GM12878 (cell line): ENCODE data around the gene PTRH2. TPM values are rescaled to one million over a fixed set of nuclear protein-coding genes. Genes with fewer than 3 reads are reported as not detected.

ENCODE experiments used
- ATAC-seq: fragments of 200-7000 bp; cut with Tn5 transposase; 3 replicates; pipeline ENCODE4 v1.9.1; 2020; ENCODE audit warnings: mild to moderate bottlenecking, moderate library complexity
- Bru-seq: library from RNA; stranded (reverse); fragments of 400-500 nt; gene quantifications from one replicate; lab custom pipeline; 2021; lab: Mats Ljungman, UMichigan
- BruChase-seq, 2 experiments: library from RNA; stranded (reverse); fragments of 400-500 nt; gene quantifications; one replicate each; lab custom pipeline; 2021; lab: Mats Ljungman, UMichigan
- BruUV-seq: library from RNA; stranded (reverse); fragments of 400-500 nt; replicated peaks from 2 replicates; lab custom pipeline; 2021; lab: Mats Ljungman, UMichigan
- CTCF ChIA-PET: fragments of 300-600 bp; sonication (Branson Sonifier 250); formaldehyde crosslinking; extraction: SDS; loops from one replicate; lab custom pipeline; 2021; ENCODE audit warnings: inconsistent platforms; lab: Yijun Ruan, JAX
- POLR2A ChIA-PET: fragments of 350-600 bp; formaldehyde crosslinking; extraction: SDS; loops from one replicate; lab custom pipeline; 2021; ENCODE audit warnings: inconsistent platforms; lab: Charles Lee
- RAD21 ChIA-PET: fragments of 300-600 bp; sonication (Branson Sonifier 250); formaldehyde crosslinking; loops from one replicate; lab custom pipeline; 2023; ENCODE audit warnings: antibody characterized with exemption; ENCODE audit not compliant: unreplicated experiment; lab: Charles Lee
- SMC1A ChIA-PET: fragments of 300-600 bp; sonication (Branson Sonifier 250); formaldehyde crosslinking; loops from one replicate; lab custom pipeline; 2023; ENCODE audit not compliant: unreplicated experiment, uncharacterized antibody; lab: Charles Lee
- DNase-seq: peaks from one replicate; pipeline ENCODE4 v3.0.0-alpha.2; 2011; ENCODE audit warnings: low read depth, low spot score
- FAIRE-seq: peaks from 3 replicates; lab custom pipeline; 2011; peaks lifted over from hg19 to GRCh38; lab: Jason Lieb, UNC
- H2AFZ ChIP-seq: 2 replicates; pipeline ENCODE4 v1.6.0; 2011; ENCODE audit warnings: low read depth, low read length, control low read depth; ENCODE audit not compliant: control insufficient read depth
- H3K27ac ChIP-seq: 2 replicates; pipeline ENCODE4 v1.5.1; 2011; ENCODE audit warnings: control low read depth; ENCODE audit not compliant: control insufficient read depth, insufficient read depth
- H3K27me3 ChIP-seq, 2 experiments: replicated peaks in 1 of 2; 2 replicates each; pipeline versions ENCODE4 v1.6.0 to v1.6.1; 2011; ENCODE audit warnings: low read length in 1 of 2; ENCODE audit not compliant: control insufficient read depth in 2 of 2, insufficient read depth in 2 of 2
- H3K36me3 ChIP-seq, 2 experiments: 2 replicates each; pipeline ENCODE4 v1.5.1; 2011; ENCODE audit warnings: low read length in 1 of 2; ENCODE audit not compliant: control insufficient read depth in 2 of 2, insufficient read depth in 2 of 2
- H3K4me1 ChIP-seq: 2 replicates; pipeline ENCODE4 v1.6.1; 2011; ENCODE audit warnings: mild to moderate bottlenecking, low read length, moderate library complexity, mixed read lengths; ENCODE audit not compliant: control insufficient read depth, insufficient read depth
- H3K4me2 ChIP-seq: 2 replicates; pipeline ENCODE4 v1.6.0; 2011; ENCODE audit warnings: control low read depth; ENCODE audit not compliant: control insufficient read depth, insufficient read depth
- H3K4me3 ChIP-seq: fragments of 200-600 bp; sonication (generic); 2 replicates; pipeline ENCODE4 v1.5.1; 2016
- H3K79me2 ChIP-seq: 2 replicates; pipeline ENCODE4 v1.6.0; 2011; ENCODE audit warnings: low read length; ENCODE audit not compliant: control insufficient read depth, insufficient read depth
- H3K9ac ChIP-seq: 2 replicates; pipeline ENCODE4 v1.8.0; 2011; ENCODE audit warnings: low read length, control low read depth, mixed read lengths; ENCODE audit not compliant: control insufficient read depth, insufficient read depth
- H3K9me3 ChIP-seq: replicated peaks from 3 replicates; pipeline ENCODE4 v1.5.1; 2011; ENCODE audit warnings: mild to moderate bottlenecking, low read length; ENCODE audit not compliant: control insufficient read depth, insufficient read depth
- H4K20me1 ChIP-seq: 2 replicates; pipeline ENCODE4 v1.6.0; 2011; ENCODE audit not compliant: control insufficient read depth, insufficient read depth
- ATF7 ChIP-seq: fragments of 450-650 bp; IDR thresholded peaks from 2 replicates; pipeline ENCODE4 v1.6.1; 2016; ENCODE audit warnings: low read depth, mild to moderate bottlenecking
- CBFB ChIP-seq: IDR thresholded peaks from 2 replicates; pipeline ENCODE4 v1.6.1; 2016; ENCODE audit warnings: antibody characterized with exemption, low read depth
- CHD2 ChIP-seq: IDR thresholded peaks from 2 replicates; pipeline ENCODE4 v1.6.1; 2011; ENCODE audit warnings: low read depth, low read length, improper control_type of control experiment, borderline replicate concordance
- GATAD2B ChIP-seq: fragments of 450-650 bp; conservative IDR thresholded peaks from 2 replicates; pipeline ENCODE4 v1.6.1; 2017; ENCODE audit warnings: low read depth, mild to moderate bottlenecking, moderate library complexity
- MEF2A ChIP-seq: IDR thresholded peaks from 2 replicates; pipeline ENCODE4 v1.6.1; 2011; ENCODE audit warnings: low read depth, mild to moderate bottlenecking, low read length, moderate library complexity; ENCODE audit not compliant: insufficient read depth
- MTA3 ChIP-seq: IDR thresholded peaks from 2 replicates; pipeline ENCODE4 v1.6.1; 2012; ENCODE audit warnings: low read length, inconsistent platforms, borderline replicate concordance
- MYC ChIP-seq: IDR thresholded peaks from 2 replicates; pipeline ENCODE4 v1.6.1; 2011; ENCODE audit warnings: mild to moderate bottlenecking, low read length, moderate library complexity, inconsistent platforms; ENCODE audit not compliant: insufficient read depth, insufficient replicate concordance, insufficient read length, severe bottlenecking
- NFXL1 ChIP-seq: fragments of 450-650 bp; IDR thresholded peaks from 2 replicates; pipeline ENCODE4 v1.6.1; 2017; ENCODE audit warnings: antibody characterized with exemption, mild to moderate bottlenecking, borderline replicate concordance
- PBX3 ChIP-seq: IDR thresholded peaks from 2 replicates; pipeline ENCODE4 v1.6.1; 2011; ENCODE audit warnings: mild to moderate bottlenecking, low read depth, low read length, moderate library complexity; ENCODE audit not compliant: insufficient replicate concordance
- RB1 ChIP-seq: fragments of 450-650 bp; formaldehyde crosslinking; IDR thresholded peaks from 2 replicates; pipeline ENCODE4 v1.6.1; 2017; ENCODE audit warnings: mild to moderate bottlenecking, borderline replicate concordance
- SMARCA5 ChIP-seq: fragments of 450-650 bp; IDR thresholded peaks from 2 replicates; pipeline ENCODE4 v1.6.1; 2017; ENCODE audit warnings: mild to moderate bottlenecking
- STAT3 ChIP-seq: IDR thresholded peaks from 2 replicates; pipeline ENCODE4 v1.6.1; 2011; ENCODE audit warnings: low read depth, low read length, improper control_type of control experiment
- SUPT20H ChIP-seq: IDR thresholded peaks from 2 replicates; pipeline ENCODE4 v1.6.1; 2011; ENCODE audit warnings: low read depth, mild to moderate bottlenecking, low read length, moderate library complexity, borderline replicate concordance; ENCODE audit not compliant: control insufficient read depth
- TBL1XR1 ChIP-seq: IDR thresholded peaks from 2 replicates; pipeline ENCODE4 v1.6.1; 2012; ENCODE audit warnings: low read depth, low read length, improper control_type of control experiment
- ZNF207 ChIP-seq: fragments of 450-650 bp; IDR thresholded peaks from 2 replicates; pipeline ENCODE4 v1.6.1; 2014; ENCODE audit warnings: antibody characterized with exemption, mild to moderate bottlenecking, borderline replicate concordance
- WGBS: methylation state at CpG from one replicate; pipeline ENCODE4 v1.1.6; 2016; ENCODE audit warnings: low lambda C conversion rate; ENCODE audit not compliant: insufficient replicate concordance, insufficient coverage; ENCODE audit errors: missing lambda C conversion rate; 5-methylcytosine and 5-hydroxymethylcytosine counted together
- in situ Hi-C: fragments of 300-500 bp; cut with MboI; formaldehyde crosslinking; loops from 9 replicates; pipeline ENCODE4 v1.14.3; 2018; ENCODE audit warnings: mixed read lengths
- intact Hi-C: fragments of 100-400 bp; cut with micrococcal nuclease; formaldehyde crosslinking; loops from one replicate; pipeline ENCODE4 v1.14.2; 2022; ENCODE audit not compliant: unreplicated experiment
- long read RNA-seq, 2 experiments: library from polyadenylated mRNA; unstranded; transcript quantifications; one replicate each; pipeline ENCODE4 v2.0.0, GENCODE V29; 2019 to 2020
- polyA minus RNA-seq, 3 experiments: library from RNA; depleted of rRNA, polyadenylated mRNA; stranded (reverse); fragments of >200 nt; gene quantifications; 2 replicates each; pipeline ENCODE4 v1.2.3, GENCODE V29; 2011
- polyA plus RNA-seq, 11 experiments: library from polyadenylated mRNA; depleted of rRNA in 4 of 11; unstranded in 6 of 11; stranded (reverse) in 5 of 11; fragments of >200 nt; fragmentation: Nextera tagmentation in 4 of 11; fragmentation: Illumina TruSeq in 1 of 11; extraction: Ambion mirVana in 4 of 11; extraction: Trizol in 1 of 11; gene quantifications; 1 replicate in 1 of 11; 2 replicates in 10 of 11; pipeline versions ENCODE4 v1.2.1 to v1.2.3, GENCODE V29; 2011 to 2016; ENCODE audit warnings: inconsistent platforms in 2 of 11, missing spikeins in 2 of 11, low read depth in 1 of 11
- total RNA-seq, 4 experiments: library from RNA; depleted of rRNA in 3 of 4; stranded (reverse); fragments of >200 nt in 3 of 4; fragmentation: Illumina TruSeq in 1 of 4; extraction: Trizol in 1 of 4; gene quantifications; 2 replicates each; pipeline versions ENCODE4 v1.2.1 to v1.2.3, GENCODE V29; 2013 to 2021

Gene PTRH2
- total RNA-seq (2013; cell fraction: nucleolus; rRNA removed) = 40.4 and 43.9 TPM in 2 replicates
- total RNA-seq (2014; rRNA removed) (47.0 and 48.7 TPM in 2 replicates), total RNA-seq (2014; rRNA removed; fragmentation: Illumina TruSeq; extraction: Trizol) (38.3 and 38.8 TPM in 2 replicates), total RNA-seq (2021) (37.7 and 41.7 TPM in 2 replicates), polyA plus RNA-seq (2011; rRNA removed) (81.6 and 94.8 TPM in 2 replicates), polyA plus RNA-seq (2014; fragmentation: Illumina TruSeq; extraction: Trizol) (73.0 and 84.6 TPM in 2 replicates), polyA plus RNA-seq (2014; fragmentation: Nextera tagmentation; extraction: Ambion mirVana) (100 to 1,000 TPM; 128 to 156 TPM), polyA plus RNA-seq (2014; rRNA removed) (62.5 and 67.5 TPM in 2 replicates), polyA plus RNA-seq (2016; fragmentation: Nextera tagmentation; extraction: Ambion mirVana) (10 to 100 TPM; 58.0 to 59.3 TPM), polyA minus RNA-seq (2011; rRNA and poly(A)+ RNA removed) (33.3 and 49.5 TPM in 2 replicates), Bru-seq, nascent RNA (percentile 94 among the genes with signal in this experiment), BruChase-seq, experiment 1, labeled RNA remaining after a 6-hour chase (percentile 85 among the genes with signal in this experiment), BruChase-seq, experiment 2, labeled RNA remaining after a 2-hour chase (percentile 92 among the genes with signal in this experiment)
- polyA plus RNA-seq (2011; ENCODE audit: low read depth) = 54.1 TPM
- 52.3 and 52.9 TPM in 2 replicates for polyA plus RNA-seq (2011; cell fraction: cytosol; rRNA removed)
- 37.9 and 40.9 TPM in 2 replicates for polyA plus RNA-seq (2011; cell fraction: nucleus; rRNA removed)
- 37.9 and 44.7 TPM in 2 replicates for polyA plus RNA-seq (2012)
- polyA minus RNA-seq (2011; cell fraction: cytosol; rRNA and poly(A)+ RNA removed) = 5.1 and 7.2 TPM in 2 replicates
- polyA minus RNA-seq (2011; cell fraction: nucleus; rRNA and poly(A)+ RNA removed) = 12.6 and 18.2 TPM in 2 replicates
- long read RNA-seq, experiment 1, full-length matches to known transcripts = 49 of 50 reads
- long read RNA-seq, experiment 1, partial matches to known transcripts = 0 of 50 reads
- long read RNA-seq, experiment 1, other reads (novel, unspliced or antisense) = 1 of 50 reads
- long read RNA-seq, experiment 2, full-length matches to known transcripts = 81 of 104 reads
- long read RNA-seq, experiment 2, partial matches to known transcripts = 2 of 104 reads
- long read RNA-seq, experiment 2, other reads (novel, unspliced or antisense) = 21 of 104 reads

- ChIA-PET RAD21 (interaction anchor here (0.7 to 2.5 kb wide), 5 partner anchors 24 to 85 kb away, joined by 3 to 11 read pairs (median 4); no protein-coding TSS in a partner anchor), POLR2A (interaction anchor here (0.5 to 2.0 kb wide), 7 partner anchors 24 to 1225 kb away, joined by 3 to 7 read pairs (median 3); partner anchors contain the start of gene CLTC), SMC1A (interaction anchor here (0.8 to 2.4 kb wide), 10 partner anchors 13 to 152 kb away, joined by 3 to 9 read pairs (median 4); no protein-coding TSS in a partner anchor), CTCF (interaction anchor here (0.7 to 2.3 kb wide), 10 partner anchors 37 to 207 kb away, joined by 3 to 7 read pairs (median 4); no protein-coding TSS in a partner anchor)
- no peaks in the 10 kb centered on the region; a peak in 1 of 4 replicates for H3K36me3 ChIP-seq
- intact Hi-C loops = loop anchor here (1.0 kb wide), 1 partner anchor 88 kb away; the partner anchor contains the start of gene CLTC
- ATAC-seq = peak; percentile 96
- H3K4me1 ChIP-seq = peaks cover 3% of the 10 kb centered on the region; the same call in 1 of the 2 replicates
- in situ Hi-C loops = no loop called here
- H3K9ac ChIP-seq = peak within 1 kb of the TSS; percentile 95
- FAIRE-seq = peak; percentile 94
- DNase-seq = peak; percentile 98
- H3K4me2 ChIP-seq = peak within 1 kb of the TSS; percentile 83
- under 1% methylated on average over 45 of the region's 45 CpGs for WGBS
- H4K20me1 ChIP-seq = no peaks in the 10 kb centered on the region; the same call in 1 of the 2 replicates
- BruUV-seq = no TSS peak
- H3K9me3 ChIP-seq = no peaks in the 10 kb centered on the region
- H2AFZ ChIP-seq = peak within 1 kb of the TSS; percentile 90
- peak within 1 kb of the TSS; percentile 96 for H3K27ac ChIP-seq
- peaks cover 87% of the 10 kb centered on the region for H3K79me2 ChIP-seq
- peak within 1 kb of the TSS; percentile 84 for H3K4me3 ChIP-seq
- H3K27me3 ChIP-seq = no peaks in the 10 kb centered on the region
- TF ChIP-seq STAT3 = 0 out of 2 replicates have a peak, but pooled peaks have one; percentile 14
- no peak for TF ChIP-seq NFXL1
- peak; percentile 50; the same call in 1 of the 2 replicates for TF ChIP-seq RB1
- no peak for TF ChIP-seq GATAD2B
- TF ChIP-seq SMARCA5 = no peak
- TF ChIP-seq TBL1XR1 = 0 out of 2 replicates have a peak, but pooled peaks have one; percentile 41
- TF ChIP-seq ZNF207 = no peak
- no peak for TF ChIP-seq SUPT20H
- peak; percentile 86 for TF ChIP-seq CBFB
- 0 out of 2 replicates have a peak, but pooled peaks have one; percentile 63 for TF ChIP-seq MEF2A
- peak; percentile 86 for TF ChIP-seq ATF7
- TF ChIP-seq MTA3 = no peak
- peak; percentile 44 for TF ChIP-seq PBX3
- TF ChIP-seq CHD2 = peak; percentile 98
- no peak for TF ChIP-seq MYC
Observed at GRCh38 chr17:59707149-59707970, at the start of gene PTRH2, which contains the start of gene VMP1. Gene PTRH2 (minus strand): TSS chr17:59707430. CDS start chr17:59697978, 9,452 bp downstream. Gene VMP1 (plus strand): TSS chr17:59707654. CDS start chr17:59731447, 23,793 bp downstream.
